ENCODE results near the gene VSIG4. TPM values are rescaled to one million over a fixed set of nuclear protein-coding genes. Genes with fewer than 3 reads are reported as not detected.

VSIG4 gene
- total and polyA plus RNA-seq, 8 donors = 5.7 to 377 (median 11.7) TPM

- Histone ChIP-seq H3K9me3 (no peaks in the 10 kb centered on the region), H3K27ac (peak overlapping the region in 1 of 2 donors; percentile 87), H3K4me1 (peaks cover 0 to 11% of the 10 kb centered on the region in 2 donors), H3K36me3 (no peaks in the 10 kb centered on the region), H3K27me3 (peaks cover 0 to 2% of the 10 kb centered on the region in 2 donors), H3K4me3 (peak overlapping the region in 1 of 2 donors; percentile 41)
- TF ChIP-seq CTCF (IDR thresholded peaks at IDR 0.05) = no peak
- ATAC-seq (peak; percentile 66), DNase-seq (peak in 2 of 4 donors; percentile 43 to 54)
- intact Hi-C loops (cut with DNase I) = no loop called here
These were observed 24.6 kb downstream of the VSIG4 start for GRCh38 chrX:66015152-66015831.

GRCh38 chrX:66014556-66014955 is 25.3 kb downstream of the VSIG4 start:
- H3K36me3 ChIP-seq = no peaks in the 10 kb centered on the region
- ATAC-seq = no peak
- TF ChIP-seq CTCF (IDR thresholded peaks at IDR 0.05) = no peak
- H3K4me3 ChIP-seq = no peak overlapping the region
- H3K27me3 ChIP-seq = no peaks in the 10 kb centered on the region
- peaks cover 0 to 11% of the 10 kb centered on the region in 2 donors for H3K4me1 ChIP-seq
- no peak for DNase-seq
- no peaks in the 10 kb centered on the region for H3K9me3 ChIP-seq
- peak overlapping the region in 1 of 2 donors; percentile 87 for H3K27ac ChIP-seq
- intact Hi-C loops (cut with DNase I) = no loop called here

GRCh38 chrX:66014084-66014483 is 25.8 kb downstream of the VSIG4 start:
- H3K4me1 ChIP-seq = peaks cover 0 to 11% of the 10 kb centered on the region in 2 donors
- peak overlapping the region in 1 of 2 donors; percentile 87 for H3K27ac ChIP-seq
- H3K36me3 ChIP-seq = no peaks in the 10 kb centered on the region
- DNase-seq = no peak
- intact Hi-C loops (cut with DNase I) = no loop called here
- no peaks in the 10 kb centered on the region for H3K9me3 ChIP-seq
- no peak overlapping the region for H3K4me3 ChIP-seq
- TF ChIP-seq CTCF (IDR thresholded peaks at IDR 0.05) = no peak
- ATAC-seq = no peak
- no peaks in the 10 kb centered on the region for H3K27me3 ChIP-seq

- H3K4me3 ChIP-seq = no peak overlapping the region
- DNase-seq = no peak
- no peaks in the 10 kb centered on the region for H3K36me3 ChIP-seq
- H3K4me1 ChIP-seq = peaks cover 0 to 11% of the 10 kb centered on the region in 2 donors
- H3K9me3 ChIP-seq = no peaks in the 10 kb centered on the region
- H3K27me3 ChIP-seq = no peaks in the 10 kb centered on the region
- peak overlapping the region in 1 of 2 donors; percentile 87 for H3K27ac ChIP-seq
- ATAC-seq = peak; percentile 49
- intact Hi-C loops (cut with DNase I) = no loop called here
- TF ChIP-seq CTCF (IDR thresholded peaks at IDR 0.05) = no peak
These were observed 26.6 kb downstream of the VSIG4 start for GRCh38 chrX:66013194-66013816.

- H3K36me3 ChIP-seq = no peaks in the 10 kb centered on the region
- TF ChIP-seq CTCF (IDR thresholded peaks at IDR 0.05) = no peak
- no peak overlapping the region for H3K4me3 ChIP-seq
- peak overlapping the region in 1 of 2 donors; percentile 87 for H3K27ac ChIP-seq
- DNase-seq = no peak
- no peaks in the 10 kb centered on the region for H3K27me3 ChIP-seq
- H3K4me1 ChIP-seq = peaks cover 0 to 11% of the 10 kb centered on the region in 2 donors
- ATAC-seq = peak; percentile 29
- intact Hi-C loops (cut with DNase I) = no loop called here
- no peaks in the 10 kb centered on the region for H3K9me3 ChIP-seq
These were observed 27.8 kb downstream of the VSIG4 start for GRCh38 chrX:66012094-66012534.
